Activated CD8-positive, alpha-beta memory T cell treated with anti-CD3 and anti-CD28 coated beads for 48 hours (primary cell): ENCODE measurements around the gene TRMT1.
"Not testable (repeated sequence)": the region's sequence is repeated elsewhere in the genome, so short reads cannot be mapped to it uniquely, and the experiment has no call there.

Experiments
- DNase-seq, 3 experiments: peaks; one replicate each; pipeline ENCODE4 v3.0.0-alpha.2; 2020; ENCODE audit warnings: low read depth in 2 of 3, low spot score in 2 of 3

Gene TRMT1

GRCh38 chr19:13150931-13151604, 34.5 kb upstream of the TRMT1 start:
- peak in 1 of 3 experiments; percentile 17 for DNase-seq

GRCh38 chr19:13150187-13150930, 33.8 kb upstream of the TRMT1 start, which contains the start of the genes IER2 and STX10:
TSS of gene IER2 (plus strand) at chr19:13150411. CDS start at chr19:13153187, 2,776 bp downstream.
TSS of gene STX10 (minus strand) at chr19:13150375. CDS start at chr19:13150173, 202 bp downstream.
- peak; percentile 74 to 84 (median 80) for DNase-seq

- DNase-seq = peak in 1 of 3 experiments; percentile 20
Observed at GRCh38 chr19:13149628-13150186, 33.2 kb upstream of the TRMT1 start.

- DNase-seq = not testable (repeated sequence)
Observed at GRCh38 chr19:13149173-13149627, 32.7 kb upstream of the TRMT1 start.

- DNase-seq = no peak
Observed at GRCh38 chr19:13146763-13147563, 30.4 kb upstream of the TRMT1 start.

- DNase-seq = no peak
Observed at GRCh38 chr19:13139633-13140311, 23.2 kb upstream of the TRMT1 start.

- DNase-seq = no peak
Observed at GRCh38 chr19:13138916-13139198, 22.3 kb upstream of the TRMT1 start.

GRCh38 chr19:13138171-13138915, 21.8 kb upstream of the TRMT1 start:
- no peak for DNase-seq

- DNase-seq = no peak
Observed at GRCh38 chr19:13137290-13137794, 20.8 kb upstream of the TRMT1 start.

- DNase-seq = no peak
Observed at GRCh38 chr19:13135068-13136062, 18.8 kb upstream of the TRMT1 start.

GRCh38 chr19:13134626-13135025, 18.1 kb upstream of the TRMT1 start:
- no peak for DNase-seq

GRCh38 chr19:13133241-13133870, 16.8 kb upstream of the TRMT1 start:
- DNase-seq = no peak

- peak in 1 of 3 experiments; percentile 46 for DNase-seq
Observed at GRCh38 chr19:13132471-13133180, 16.1 kb upstream of the TRMT1 start.

GRCh38 chr19:13130886-13131490, 14.4 kb upstream of the TRMT1 start:
- no peak for DNase-seq

- DNase-seq = no peak
Observed at GRCh38 chr19:13129384-13129783, 12.8 kb upstream of the TRMT1 start.

GRCh38 chr19:13128583-13128982, 12.0 kb upstream of the TRMT1 start:
- DNase-seq = no peak
